ENCODE results near the gene QSOX2. TPM values are rescaled to one million over a fixed set of nuclear protein-coding genes. Genes with fewer than 3 reads are reported as not detected.

Gene QSOX2
- total RNA-seq, 1 donor from 2014 or later: 21.2 TPM

DNA sequence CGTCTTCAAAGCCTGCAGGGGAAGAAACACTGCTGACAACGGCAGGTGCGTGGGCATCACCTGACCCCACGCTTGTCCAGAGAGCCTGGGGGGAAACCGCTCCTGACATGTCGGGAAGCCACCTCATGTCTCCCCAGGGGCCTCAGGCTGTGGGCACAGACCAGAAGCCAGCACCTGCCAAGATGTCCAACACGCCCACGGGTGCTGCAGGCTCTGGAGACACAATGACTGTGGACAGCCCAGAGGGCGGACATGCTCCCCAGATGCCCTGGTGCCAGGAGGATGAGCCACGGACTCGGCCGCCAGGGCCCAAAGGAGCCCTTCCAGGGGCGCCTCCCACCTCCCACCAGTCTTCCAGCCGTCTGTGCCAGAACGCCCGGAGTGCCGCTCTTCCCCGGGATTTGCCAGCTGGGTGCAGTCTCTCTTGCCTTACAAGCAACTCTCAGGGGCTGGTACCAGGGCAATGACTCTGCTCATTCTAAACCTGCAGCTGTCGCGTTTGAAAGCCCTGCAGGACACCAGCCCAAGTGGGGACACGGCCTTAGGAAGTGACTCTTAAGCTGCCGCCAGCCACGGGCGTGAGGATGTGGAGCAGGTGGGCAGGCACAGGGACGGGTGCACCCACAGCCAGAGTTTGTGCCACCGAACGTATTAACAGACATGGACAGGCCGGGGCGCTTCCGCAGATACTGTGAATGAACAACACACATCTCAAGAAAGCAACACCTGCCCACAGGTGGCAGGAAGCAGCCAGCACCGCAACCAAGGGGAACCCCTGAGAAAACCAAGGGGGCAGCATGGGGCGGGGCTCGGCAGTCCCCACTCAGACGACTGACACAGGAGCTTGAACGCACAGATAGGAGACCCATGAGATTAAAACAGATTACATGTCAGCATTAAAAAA is 33.9 kb downstream of the QSOX2 start:
- Mint-ChIP-seq H3K4me3 (ENCODE audit: unreplicated experiment) (no peak overlapping the region), H3K9me3 (ENCODE audit: unreplicated experiment) (peaks cover 4% of the 10 kb centered on the region), H3K27ac (ENCODE audit: unreplicated experiment) (no peak overlapping the region), H3K4me1 (ENCODE audit: low read depth, unreplicated experiment) (peaks cover 16% of the 10 kb centered on the region), H3K36me3 (ENCODE audit: unreplicated experiment) (peaks cover 15% of the 10 kb centered on the region), H3K27me3 (ENCODE audit: unreplicated experiment) (peaks cover 6% of the 10 kb centered on the region)
- DNase-seq: no peak
- TF ChIP-seq, protein P1, sequence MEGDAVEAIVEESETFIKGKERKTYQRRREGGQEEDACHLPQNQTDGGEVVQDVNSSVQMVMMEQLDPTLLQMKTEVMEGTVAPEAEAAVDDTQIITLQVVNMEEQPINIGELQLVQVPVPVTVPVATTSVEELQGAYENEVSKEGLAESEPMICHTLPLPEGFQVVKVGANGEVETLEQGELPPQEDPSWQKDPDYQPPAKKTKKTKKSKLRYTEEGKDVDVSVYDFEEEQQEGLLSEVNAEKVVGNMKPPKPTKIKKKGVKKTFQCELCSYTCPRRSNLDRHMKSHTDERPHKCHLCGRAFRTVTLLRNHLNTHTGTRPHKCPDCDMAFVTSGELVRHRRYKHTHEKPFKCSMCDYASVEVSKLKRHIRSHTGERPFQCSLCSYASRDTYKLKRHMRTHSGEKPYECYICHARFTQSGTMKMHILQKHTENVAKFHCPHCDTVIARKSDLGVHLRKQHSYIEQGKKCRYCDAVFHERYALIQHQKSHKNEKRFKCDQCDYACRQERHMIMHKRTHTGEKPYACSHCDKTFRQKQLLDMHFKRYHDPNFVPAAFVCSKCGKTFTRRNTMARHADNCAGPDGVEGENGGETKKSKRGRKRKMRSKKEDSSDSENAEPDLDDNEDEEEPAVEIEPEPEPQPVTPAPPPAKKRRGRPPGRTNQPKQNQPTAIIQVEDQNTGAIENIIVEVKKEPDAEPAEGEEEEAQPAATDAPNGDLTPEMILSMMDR (IDR thresholded peaks at IDR 0.05; ENCODE audit: partially characterized antibody, unreplicated experiment): no peak

DNA sequence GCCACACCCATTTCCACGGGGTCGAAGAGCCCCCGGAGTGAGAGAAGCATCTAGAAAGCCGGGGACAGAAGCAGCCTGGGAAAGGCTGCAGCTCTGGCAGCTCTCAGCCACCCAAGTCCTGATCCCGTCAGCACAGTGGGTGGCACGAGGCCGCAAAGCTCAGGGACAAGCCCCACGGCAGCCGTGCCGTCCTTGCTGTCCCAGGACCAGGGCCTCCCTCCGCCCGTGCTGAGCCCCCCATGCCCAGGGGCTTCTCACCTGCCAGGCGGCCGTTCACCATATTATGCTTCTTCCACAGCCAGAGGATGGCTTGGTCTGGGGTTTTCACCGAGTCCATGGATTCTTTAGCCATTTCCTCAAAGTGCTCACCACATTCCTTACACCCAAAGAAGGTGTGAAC is 34.6 kb downstream of the QSOX2 start:
- peaks cover 9% of the 10 kb centered on the region for H3K27me3 Mint-ChIP-seq (ENCODE audit: unreplicated experiment)
- H3K27ac Mint-ChIP-seq (ENCODE audit: unreplicated experiment): no peak overlapping the region
- no peak overlapping the region for H3K4me3 Mint-ChIP-seq (ENCODE audit: unreplicated experiment)
- peaks cover 15% of the 10 kb centered on the region for H3K36me3 Mint-ChIP-seq (ENCODE audit: unreplicated experiment)
- H3K9me3 Mint-ChIP-seq (ENCODE audit: unreplicated experiment): peaks cover 6% of the 10 kb centered on the region
- TF ChIP-seq, protein P1 (IDR thresholded peaks at IDR 0.05; ENCODE audit: partially characterized antibody, unreplicated experiment): no peak
- DNase-seq: no peak
- peaks cover 19% of the 10 kb centered on the region for H3K4me1 Mint-ChIP-seq (ENCODE audit: low read depth, unreplicated experiment)

DNA sequence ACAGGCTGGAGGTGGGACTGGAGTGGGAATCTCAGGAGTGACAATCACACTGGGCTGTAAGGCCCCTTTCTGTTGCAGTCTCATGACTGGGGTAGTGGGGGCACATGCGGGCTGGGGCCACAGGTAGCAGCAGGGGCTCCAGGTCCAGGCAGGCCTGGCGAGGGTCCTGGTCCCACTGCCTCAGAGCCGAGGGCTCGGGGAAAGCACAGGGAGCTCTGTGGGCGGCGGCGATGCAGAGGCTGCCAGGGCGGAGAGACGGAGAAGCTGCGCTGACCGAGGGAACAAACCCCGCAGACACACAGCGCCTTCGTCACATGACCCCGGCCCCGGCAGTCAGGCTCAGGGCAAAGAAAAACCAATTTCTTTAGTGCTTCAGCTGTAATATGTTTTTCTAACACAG is 35.3 kb downstream of the QSOX2 start:
- Mint-ChIP-seq H3K27me3 (ENCODE audit: unreplicated experiment) (peaks cover 10% of the 10 kb centered on the region), H3K36me3 (ENCODE audit: unreplicated experiment) (peaks cover 15% of the 10 kb centered on the region), H3K9me3 (ENCODE audit: unreplicated experiment) (peaks cover 6% of the 10 kb centered on the region), H3K27ac (ENCODE audit: unreplicated experiment) (no peak overlapping the region), H3K4me1 (ENCODE audit: low read depth, unreplicated experiment) (peaks cover 19% of the 10 kb centered on the region), H3K4me3 (ENCODE audit: unreplicated experiment) (no peak overlapping the region)
- TF ChIP-seq, protein P1 (IDR thresholded peaks at IDR 0.05; ENCODE audit: partially characterized antibody, unreplicated experiment): no peak
- DNase-seq: no peak

DNA sequence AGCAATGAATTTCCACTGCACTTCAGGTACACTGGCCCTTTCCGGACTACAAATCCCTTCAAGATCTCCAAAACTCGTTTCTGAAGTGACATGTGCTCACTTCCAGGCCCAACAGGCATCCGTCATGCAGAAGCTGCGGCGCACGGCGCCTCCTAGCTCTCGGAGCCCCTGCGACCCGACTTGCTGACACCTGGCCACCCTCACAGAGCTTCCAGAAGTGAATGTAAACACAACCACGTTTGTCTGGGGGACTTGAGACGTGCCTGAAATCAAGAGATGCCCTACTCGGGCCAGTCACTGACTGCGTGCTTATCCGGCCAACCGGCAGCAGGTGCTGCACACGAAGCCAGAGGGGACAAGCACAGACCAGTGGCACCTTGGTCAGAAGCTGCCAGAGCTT is 35.8 kb downstream of the QSOX2 start:
- Mint-ChIP-seq H3K36me3 (ENCODE audit: unreplicated experiment) (peaks cover 13% of the 10 kb centered on the region), H3K4me1 (ENCODE audit: low read depth, unreplicated experiment) (peaks cover 19% of the 10 kb centered on the region), H3K9me3 (ENCODE audit: unreplicated experiment) (peaks cover 6% of the 10 kb centered on the region), H3K27ac (ENCODE audit: unreplicated experiment) (no peak overlapping the region), H3K4me3 (ENCODE audit: unreplicated experiment) (no peak overlapping the region), H3K27me3 (ENCODE audit: unreplicated experiment) (peaks cover 10% of the 10 kb centered on the region)
- TF ChIP-seq, protein P1 (IDR thresholded peaks at IDR 0.05; ENCODE audit: partially characterized antibody, unreplicated experiment): no peak
- DNase-seq: no peak

DNA sequence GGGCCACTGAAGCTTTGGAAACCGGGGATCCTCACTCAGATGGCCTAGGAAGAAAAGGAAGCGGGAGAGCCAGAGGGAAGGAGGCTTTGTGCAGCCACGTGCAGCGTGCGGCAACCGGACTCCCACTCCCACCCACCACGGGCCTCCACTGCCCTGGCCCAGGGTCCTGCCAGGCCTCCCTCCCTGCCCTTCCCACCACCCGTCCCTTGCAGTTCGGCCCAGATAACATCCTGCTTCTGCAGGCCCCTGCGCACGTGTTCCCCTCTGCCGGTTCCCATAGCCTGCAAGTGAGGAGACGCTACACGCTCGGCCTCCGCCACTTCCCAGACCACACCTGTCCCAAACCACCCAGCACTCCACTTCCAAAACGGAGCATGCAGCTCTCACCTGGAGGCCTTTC is 36.4 kb downstream of the QSOX2 start:
- Mint-ChIP-seq H3K4me1 (ENCODE audit: low read depth, unreplicated experiment) (peaks cover 19% of the 10 kb centered on the region), H3K27me3 (ENCODE audit: unreplicated experiment) (peaks cover 10% of the 10 kb centered on the region), H3K4me3 (ENCODE audit: unreplicated experiment) (no peak overlapping the region), H3K27ac (ENCODE audit: unreplicated experiment) (no peak overlapping the region), H3K36me3 (ENCODE audit: unreplicated experiment) (peaks cover 10% of the 10 kb centered on the region), H3K9me3 (ENCODE audit: unreplicated experiment) (peaks cover 6% of the 10 kb centered on the region)
- DNase-seq: no peak
- TF ChIP-seq, protein P1 (IDR thresholded peaks at IDR 0.05; ENCODE audit: partially characterized antibody, unreplicated experiment): no peak
